OCI-LY7 (cell line): ENCODE data around the gene CCDC92.

Experiments used
- CTCF ChIP-seq: fragments of 200-600 bp; sonication (generic); conservative IDR thresholded peaks from 2 replicates; pipeline ENCODE4 v1.5.1; 2014; ENCODE audit warnings: mild to moderate bottlenecking, antibody characterized with exemption, low read length, moderate library complexity, mixed read lengths
- EZH2phosphoT487 ChIP-seq: fragments of 200-600 bp; sonication (generic); IDR thresholded peaks from 2 replicates; pipeline ENCODE4 v1.6.1; 2018; ENCODE audit warnings: low read depth, borderline replicate concordance, mild to moderate bottlenecking, mixed run types, antibody characterized with exemption, low read length, moderate library complexity, mixed read lengths

DNA sequence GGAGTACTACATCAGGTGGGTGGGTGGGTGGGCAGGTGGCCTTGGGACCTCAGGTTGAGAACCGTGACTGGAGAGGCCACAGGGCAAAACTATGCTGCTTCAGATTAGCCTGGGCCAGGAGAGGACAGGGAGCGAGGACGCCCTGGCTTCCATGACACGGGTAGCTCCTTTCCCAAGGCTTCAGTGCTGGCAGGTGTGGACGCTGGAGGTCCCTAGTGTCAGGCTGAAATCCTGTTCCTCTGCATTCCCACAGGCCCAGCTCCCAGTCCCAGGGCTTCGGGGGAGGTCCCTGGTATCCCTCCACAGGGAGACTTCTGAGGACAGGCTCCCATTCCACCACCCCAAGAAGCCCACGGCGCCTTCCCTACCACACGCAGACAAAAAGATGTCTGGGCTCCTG is 31.6 kb downstream of the CCDC92 start:
- TF ChIP-seq CTCF (no peak), EZH2phosphoT487 (no peak)
